GM19467 (cell line): ENCODE measurements around the gene PNMA8A.

Experiments
- ATAC-seq: cut with Tn5 transposase; IDR thresholded peaks from one replicate; pipeline ENCODE4 v1.9.1; 2021; ENCODE audit warnings: mild to moderate bottlenecking, moderate library complexity; ENCODE audit not compliant: unreplicated experiment

Gene PNMA8A

GRCh38 chr19:46492841-46493235 lies 21.5 kb upstream of the PNMA8A start:
- ATAC-seq = no peak

- ATAC-seq = no peak
Observed at GRCh38 chr19:46491975-46492682, 20.8 kb upstream of the PNMA8A start.

GRCh38 chr19:46490774-46491173 lies 19.4 kb upstream of the PNMA8A start:
- no peak for ATAC-seq

- no peak for ATAC-seq
Observed at GRCh38 chr19:46489445-46490272, 18.3 kb upstream of the PNMA8A start.

DNA sequence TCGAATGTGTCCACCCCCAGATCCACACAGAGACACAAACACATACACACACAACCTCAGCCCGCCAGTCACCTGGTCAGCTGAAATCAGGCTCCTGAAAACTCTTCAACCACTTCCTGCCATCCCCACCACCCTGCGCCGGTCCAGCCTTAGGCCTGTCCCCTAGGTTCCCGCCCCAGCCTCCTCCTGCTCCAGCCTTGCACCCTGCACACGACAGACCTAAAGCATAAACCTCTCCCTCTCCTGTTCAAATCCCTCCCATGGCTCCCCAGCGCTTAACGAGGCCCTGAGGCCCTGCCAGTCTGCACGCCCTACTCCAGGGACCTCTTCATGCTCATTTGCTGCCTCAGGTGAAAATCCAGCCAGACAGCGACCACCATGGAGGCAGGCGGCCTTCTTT lies 17.2 kb upstream of the PNMA8A start:
- ATAC-seq = no peak

DNA sequence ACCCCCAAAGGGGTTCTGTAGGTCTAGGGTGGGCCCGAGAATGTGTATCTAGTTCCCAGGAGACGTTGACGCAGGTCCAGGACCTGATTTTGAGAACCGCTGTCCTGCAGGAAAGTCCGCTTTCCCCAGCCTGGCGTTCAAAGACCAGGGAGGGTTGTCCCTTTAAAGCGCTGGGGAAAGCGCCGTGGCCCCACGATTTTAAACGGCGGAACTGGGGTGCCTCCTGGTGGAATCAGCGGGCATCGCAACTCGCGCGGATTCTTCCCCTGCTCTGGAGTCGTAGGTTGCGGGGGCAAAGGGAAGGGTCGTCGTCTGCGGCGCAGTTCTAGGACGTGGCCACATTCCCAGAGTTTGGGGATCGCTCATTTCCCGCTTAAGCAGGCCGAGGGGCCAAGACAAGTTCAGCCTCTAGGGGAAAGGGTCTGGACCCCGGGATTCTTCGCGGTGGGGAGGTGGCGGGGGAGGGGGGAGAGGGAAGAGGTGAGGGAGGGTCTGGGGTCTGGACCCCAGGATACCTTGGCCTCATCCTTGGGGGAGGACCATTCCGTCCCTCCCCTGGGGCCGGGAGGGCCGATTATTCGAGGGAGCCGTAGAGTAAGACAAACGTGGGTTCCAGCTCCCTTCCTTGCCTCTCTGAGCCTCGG lies 16.6 kb upstream of the PNMA8A start:
- no peak for ATAC-seq

GRCh38 chr19:46487178-46487801 lies 15.9 kb upstream of the PNMA8A start:
- ATAC-seq = no peak

DNA sequence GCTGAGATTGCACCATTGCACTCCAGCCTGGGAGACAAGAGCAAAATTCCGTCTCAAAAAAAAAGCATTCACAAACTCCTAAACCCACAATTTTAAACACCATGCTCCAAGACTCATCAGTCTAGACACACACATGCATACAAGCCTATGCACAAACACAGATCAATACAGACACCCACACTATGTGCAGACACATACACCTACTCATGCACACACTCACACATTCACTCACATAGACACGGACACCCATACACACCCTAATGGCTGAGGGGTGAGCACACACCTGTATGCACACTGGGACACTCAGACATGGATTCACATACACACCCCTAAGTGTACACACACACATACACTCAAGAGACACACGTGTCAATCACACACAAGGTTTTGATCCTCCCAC lies 15.0 kb upstream of the PNMA8A start:
- ATAC-seq = no peak

GRCh38 chr19:46484656-46485055 lies 13.3 kb upstream of the PNMA8A start:
- no peak for ATAC-seq

DNA sequence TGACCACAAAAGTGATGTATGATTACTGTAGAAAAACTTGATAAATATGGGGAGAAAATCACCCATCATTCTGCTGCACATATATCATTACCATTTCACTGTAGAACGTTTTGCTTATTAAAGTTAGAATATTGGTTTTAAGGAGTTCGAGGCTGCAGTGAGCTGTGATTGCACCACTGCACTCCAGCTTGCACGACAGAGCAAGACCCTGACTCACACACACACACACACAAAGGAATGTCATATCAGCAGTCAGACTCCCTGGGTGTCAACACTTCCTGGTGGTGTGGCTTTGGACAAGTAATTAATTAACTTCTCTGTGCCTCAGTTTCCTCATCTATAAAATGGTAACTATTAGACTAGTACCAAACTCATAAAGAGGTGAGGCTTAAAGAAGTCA lies 11.3 kb upstream of the PNMA8A start:
- ATAC-seq = no peak

- no peak for ATAC-seq
Observed at GRCh38 chr19:46481947-46482346, 10.6 kb upstream of the PNMA8A start.

DNA sequence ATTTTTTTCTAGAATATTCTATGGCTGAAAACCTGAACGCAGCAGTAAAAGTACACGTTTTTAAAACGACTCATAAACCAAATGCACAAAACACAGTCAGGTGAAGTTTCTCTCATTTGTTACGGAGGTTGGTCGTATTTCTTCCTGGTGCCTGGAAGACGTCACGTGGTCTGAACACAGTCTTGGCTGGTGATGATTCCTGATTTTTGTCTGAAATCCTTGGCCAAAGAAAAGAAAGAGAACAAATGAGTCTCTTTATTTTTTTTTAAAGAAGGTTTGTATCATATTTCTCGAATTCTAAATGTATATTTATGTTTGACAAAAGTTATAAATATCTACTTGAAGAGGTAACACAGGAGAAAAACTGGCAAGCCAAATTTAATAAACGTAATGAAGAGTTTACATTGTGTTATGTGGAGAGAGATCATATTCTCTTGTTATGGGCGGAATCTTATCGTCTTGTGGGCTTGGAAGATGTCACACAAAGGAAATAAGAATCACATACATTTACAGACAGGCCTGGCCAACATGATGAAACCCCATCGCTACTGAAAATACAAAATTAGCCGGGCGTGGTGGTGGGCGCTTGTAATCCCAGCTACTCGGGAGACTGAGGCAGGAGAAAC lies 10.0 kb upstream of the PNMA8A start:
- ATAC-seq = no peak

DNA sequence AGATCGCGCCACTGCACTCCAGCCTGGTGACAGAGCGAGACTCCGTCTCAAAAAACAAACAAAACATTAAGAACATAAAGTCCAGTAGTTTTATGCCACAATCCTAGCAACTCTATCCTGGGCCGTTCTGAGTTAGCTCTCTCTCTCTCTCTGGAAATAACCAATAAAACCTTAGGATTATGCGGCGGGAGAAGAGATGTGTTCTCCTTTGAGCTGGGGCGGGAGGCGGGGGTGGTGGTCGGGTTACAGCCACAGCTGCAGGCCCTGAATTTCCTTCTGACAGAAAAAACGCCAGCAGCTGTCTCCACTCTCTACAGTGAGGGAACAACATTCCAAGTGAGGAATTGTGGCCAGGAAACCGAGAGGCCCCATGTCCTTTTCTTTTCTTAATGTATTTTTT lies 9.1 kb upstream of the PNMA8A start:
- no peak for ATAC-seq

DNA sequence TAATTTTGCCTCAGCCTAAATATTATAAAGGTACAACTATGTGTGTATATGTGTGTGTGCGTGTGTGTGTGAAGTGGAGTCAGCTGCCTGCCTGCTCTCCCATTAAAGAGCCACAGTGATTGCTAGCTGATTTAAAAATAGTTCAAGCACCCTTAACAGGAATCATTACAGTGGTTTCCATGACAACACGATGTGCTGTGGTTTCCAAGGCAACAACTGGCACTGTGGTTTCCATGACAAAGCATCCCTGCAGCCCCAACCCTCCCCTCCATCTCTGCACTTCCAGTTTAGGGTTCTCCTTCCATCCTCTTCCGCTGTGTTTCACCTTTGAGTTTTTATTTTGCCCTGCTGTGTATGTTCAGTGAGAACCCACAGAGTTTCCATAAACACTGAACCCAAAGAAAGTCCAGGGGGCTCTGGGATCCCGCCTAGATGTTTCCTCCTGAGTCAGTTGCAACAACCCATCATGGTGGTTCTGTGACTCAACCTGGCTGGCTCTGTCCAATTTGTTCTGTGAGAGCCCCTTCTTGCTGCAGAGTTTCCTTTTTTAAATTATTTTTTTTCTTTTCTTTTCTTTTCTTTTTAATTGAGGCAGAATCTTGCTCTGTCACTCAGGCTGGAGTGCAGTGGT lies 7.1 kb upstream of the PNMA8A start:
- ATAC-seq = no peak

- no peak for ATAC-seq
Observed at GRCh38 chr19:46475986-46476385, 4.6 kb upstream of the PNMA8A start.

DNA sequence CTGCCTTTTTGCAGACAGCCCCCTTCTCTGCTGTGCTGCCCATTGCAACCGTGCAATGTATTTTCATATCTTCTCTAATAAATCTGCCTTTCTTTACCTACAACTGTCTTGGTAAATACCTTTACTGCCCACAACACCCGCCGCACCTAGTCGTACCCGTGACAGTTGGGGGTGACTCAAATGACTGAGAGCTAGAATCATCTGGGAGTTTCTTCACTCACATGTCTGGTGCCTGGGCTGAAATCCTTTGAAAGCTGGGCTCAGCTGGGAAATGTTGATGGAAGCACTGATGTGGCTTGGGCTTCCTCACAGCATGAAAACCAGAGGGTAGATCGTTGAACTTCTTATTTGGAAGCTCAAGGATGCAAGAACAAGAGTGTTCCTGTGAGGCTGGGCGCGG lies 2.8 kb upstream of the PNMA8A start:
- no peak for ATAC-seq

DNA sequence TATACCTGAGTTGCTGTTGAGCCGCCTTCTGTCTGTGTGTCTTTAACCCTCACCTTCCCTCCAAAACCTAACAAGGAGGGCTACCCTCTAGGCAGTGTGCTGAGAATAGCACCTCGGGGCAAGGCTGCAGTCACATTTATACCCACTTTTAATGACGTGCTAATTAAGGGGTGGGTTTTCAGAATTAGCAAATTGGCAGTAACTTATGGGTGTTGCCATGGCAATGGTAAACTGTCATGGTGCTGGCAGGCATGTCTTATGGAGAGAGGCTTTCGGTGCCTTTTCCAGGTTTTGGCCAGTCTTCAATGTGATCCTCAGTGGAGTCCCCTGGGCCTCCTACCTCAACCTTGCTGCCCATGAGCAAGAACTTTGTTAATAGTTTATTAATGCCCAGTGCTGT lies 1.2 kb upstream of the PNMA8A start:
- ATAC-seq = no peak

DNA sequence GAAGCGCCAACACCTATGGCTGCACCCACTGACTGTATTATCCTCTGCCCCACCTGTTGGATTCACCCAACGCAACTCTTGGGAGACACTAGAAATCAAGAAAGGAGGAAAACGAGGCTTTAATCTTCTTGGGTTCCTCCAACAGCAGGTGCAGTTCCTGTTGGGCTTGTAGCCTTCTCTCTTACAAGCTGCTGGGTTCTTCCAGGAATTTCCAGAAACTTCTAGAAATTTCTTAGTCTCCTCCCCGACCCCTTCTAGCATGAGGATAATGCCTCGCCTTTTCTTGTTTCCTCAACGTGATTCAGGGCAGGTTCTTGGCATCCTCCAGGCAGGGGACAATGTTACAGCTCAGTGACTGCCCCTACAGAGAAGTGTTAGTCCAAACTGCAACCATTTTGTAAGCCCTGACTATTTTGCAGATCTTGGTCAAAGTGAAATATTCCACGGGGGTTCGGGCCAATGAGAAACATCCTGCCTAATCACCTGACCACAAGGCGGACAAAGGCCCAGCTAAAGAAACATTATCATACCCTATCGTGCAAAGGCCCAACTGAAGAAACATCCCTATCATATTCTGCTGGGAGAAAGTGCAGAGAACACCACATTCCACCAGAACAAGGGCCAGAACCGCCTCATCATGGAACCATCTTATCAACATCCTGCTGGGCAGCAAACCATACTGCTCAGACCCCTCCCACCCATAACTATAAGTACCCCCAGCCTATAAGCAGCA lies 614 bp upstream of the PNMA8A start:
- no peak for ATAC-seq

DNA sequence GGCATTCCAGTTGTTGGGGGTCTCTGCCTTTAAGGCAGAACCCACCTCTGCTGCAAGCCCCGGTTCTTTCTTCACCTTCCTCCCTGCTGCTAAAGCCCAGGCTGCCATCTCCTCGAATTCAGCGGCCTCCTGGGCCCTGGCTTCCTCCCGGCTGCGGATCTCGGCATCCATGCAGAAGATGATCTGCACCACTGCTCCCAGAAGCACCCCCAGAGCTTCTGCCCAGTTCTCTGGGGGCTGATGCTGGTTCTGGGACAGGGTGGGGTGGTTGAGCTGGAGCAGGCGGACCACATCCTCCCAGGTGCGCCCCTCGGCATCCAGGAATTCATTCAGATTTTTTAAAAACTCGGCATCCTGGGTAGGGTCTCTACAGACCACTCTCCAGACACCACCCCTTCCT lies 987 bp downstream of the PNMA8A start:
- ATAC-seq = no peak
